Activated CD8-positive, alpha-beta T cell treated with anti-CD3 and anti-CD28 coated beads for 36 hours (primary cell): ENCODE results near the gene PSD4. TPM values are rescaled to one million over a fixed set of nuclear protein-coding genes. Genes with fewer than 3 reads are reported as not detected.

Source experiments
- ATAC-seq: fragments of 200-7000 bp; cut with Tn5 transposase; one replicate; pipeline ENCODE4 v1.10.0; 2021; ENCODE audit warnings: mild to moderate bottlenecking, moderate library complexity
- CTCF ChIA-PET: fragments of 350-600 bp; sonication (Branson Sonifier 250); formaldehyde crosslinking; loops from one replicate; lab custom pipeline; 2021; ENCODE audit warnings: antibody characterized with exemption; lab: Charles Lee
- POLR2A ChIA-PET: fragments of 350-600 bp; sonication (Branson Sonifier 250); formaldehyde crosslinking; loops from one replicate; lab custom pipeline; 2021; ENCODE audit warnings: antibody characterized with exemption; lab: Charles Lee
- DNase-seq: peaks from one replicate; pipeline ENCODE4 v3.0.0-alpha.2; 2020
- H3K27ac Mint-ChIP-seq: one replicate; pipeline ENCODE4 v1.8.0; 2021; ENCODE audit warnings: mild to moderate bottlenecking, mixed read lengths
- H3K27me3 Mint-ChIP-seq: one replicate; pipeline ENCODE4 v1.8.0; 2021; ENCODE audit warnings: mixed read lengths
- H3K36me3 Mint-ChIP-seq: one replicate; pipeline ENCODE4 v1.8.0; 2021; ENCODE audit warnings: low read depth, mixed read lengths
- H3K4me1 Mint-ChIP-seq: one replicate; pipeline ENCODE4 v1.8.0; 2021; ENCODE audit warnings: low read depth, mixed read lengths
- H3K4me3 Mint-ChIP-seq: one replicate; pipeline ENCODE4 v1.8.0; 2021; ENCODE audit warnings: mild to moderate bottlenecking, moderate library complexity, mixed read lengths
- H3K9me3 Mint-ChIP-seq: one replicate; pipeline ENCODE4 v1.8.0; 2021; ENCODE audit warnings: mixed read lengths
- CTCF ChIP-seq: fragments of 200-600 bp; IDR thresholded peaks from one replicate; pipeline ENCODE4 v1.8.0; 2022; ENCODE audit warnings: antibody characterized with exemption, mild to moderate bottlenecking
- intact Hi-C: fragments of 100-400 bp; cut with micrococcal nuclease; formaldehyde crosslinking; loops from one replicate; pipeline ENCODE4 v1.10.0; 2022
- total RNA-seq, 2 experiments: library from RNA; stranded (reverse); gene quantifications; one replicate each; pipeline ENCODE4 v1.2.3, GENCODE V29; 2021

Gene PSD4
- total RNA-seq, 2 experiments from 2014 or later = 247 to 251 TPM

GRCh38 chr2:113211226-113212105 lies 37.7 kb downstream of the PSD4 start:
- intact Hi-C loops = no loop called here
- POLR2A ChIA-PET = no interaction called here
- H3K9me3 Mint-ChIP-seq = no peaks in the 10 kb centered on the region
- no peak overlapping the region for H3K27ac Mint-ChIP-seq
- DNase-seq (no peak), ATAC-seq (no peak)
- no peak for TF ChIP-seq CTCF
- no peaks in the 10 kb centered on the region for H3K4me1 Mint-ChIP-seq
- H3K27me3 Mint-ChIP-seq = no peaks in the 10 kb centered on the region
- no peaks in the 10 kb centered on the region for H3K36me3 Mint-ChIP-seq
- no peak overlapping the region for H3K4me3 Mint-ChIP-seq
- CTCF ChIA-PET = interaction anchor here (0.9 to 1.4 kb wide), 3 partner anchors 74 to 179 kb away, joined by 3 to 8 read pairs (median 3); no protein-coding TSS in a partner anchor

- DNase-seq = no peak
- H3K9me3 Mint-ChIP-seq = no peaks in the 10 kb centered on the region
- H3K4me1 Mint-ChIP-seq = peaks cover 6% of the 10 kb centered on the region
- H3K27ac Mint-ChIP-seq = no peak overlapping the region
- no peaks in the 10 kb centered on the region for H3K36me3 Mint-ChIP-seq
- ATAC-seq = no peak
- TF ChIP-seq CTCF = no peak
- no peak overlapping the region for H3K4me3 Mint-ChIP-seq
- POLR2A ChIA-PET = no interaction called here
- no peaks in the 10 kb centered on the region for H3K27me3 Mint-ChIP-seq
- intact Hi-C loops = no loop called here
- CTCF ChIA-PET = interaction anchor here (1.7 kb wide), 1 partner anchor 8 kb away, joined by 6 read pairs; no protein-coding TSS in a partner anchor
These were observed 38.7 kb downstream of the PSD4 start for GRCh38 chr2:113212245-113213060.

- H3K4me1 Mint-ChIP-seq = peaks cover 14% of the 10 kb centered on the region
- DNase-seq (no peak), ATAC-seq (no peak)
- no peaks in the 10 kb centered on the region for H3K27me3 Mint-ChIP-seq
- no peak overlapping the region for H3K4me3 Mint-ChIP-seq
- TF ChIP-seq CTCF = no peak
- no peak overlapping the region for H3K27ac Mint-ChIP-seq
- H3K36me3 Mint-ChIP-seq = no peaks in the 10 kb centered on the region
- H3K9me3 Mint-ChIP-seq = no peaks in the 10 kb centered on the region
- ChIA-PET POLR2A (no interaction called here), CTCF (interaction anchor here (1.7 kb wide), 1 partner anchor 9 kb away, joined by 6 read pairs; no protein-coding TSS in a partner anchor)
- intact Hi-C loops = no loop called here
These were observed 39.5 kb downstream of the PSD4 start for GRCh38 chr2:113213061-113213930.

GRCh38 chr2:113214141-113214540 lies 40.4 kb downstream of the PSD4 start:
- no peak overlapping the region for H3K27ac Mint-ChIP-seq
- no peak for ATAC-seq
- POLR2A ChIA-PET = no interaction called here
- intact Hi-C loops = no loop called here
- CTCF ChIA-PET = interaction anchor here (1.7 kb wide), 1 partner anchor 10 kb away, joined by 6 read pairs; no protein-coding TSS in a partner anchor
- H3K27me3 Mint-ChIP-seq = no peaks in the 10 kb centered on the region
- DNase-seq = no peak
- H3K9me3 Mint-ChIP-seq = no peaks in the 10 kb centered on the region
- H3K36me3 Mint-ChIP-seq = no peaks in the 10 kb centered on the region
- H3K4me3 Mint-ChIP-seq = no peak overlapping the region
- no peak for TF ChIP-seq CTCF
- peaks cover 15% of the 10 kb centered on the region for H3K4me1 Mint-ChIP-seq
